Loucy (cell line): ENCODE results near the gene CEP55.

Experiments
- EZH2phosphoT487 ChIP-seq: fragments of 200-600 bp; IDR thresholded peaks from 2 replicates; pipeline ENCODE4 v1.6.1; 2018; ENCODE audit warnings: antibody characterized with exemption, mild to moderate bottlenecking, moderate library complexity, borderline replicate concordance
- TF ChIP-seq, protein P1 (sequence below): fragments of 200-600 bp; sonication (generic); conservative IDR thresholded peaks from 2 replicates; pipeline ENCODE4 v1.5.1; 2014; ENCODE audit warnings: mild to moderate bottlenecking, antibody characterized with exemption, low read length

DNA sequence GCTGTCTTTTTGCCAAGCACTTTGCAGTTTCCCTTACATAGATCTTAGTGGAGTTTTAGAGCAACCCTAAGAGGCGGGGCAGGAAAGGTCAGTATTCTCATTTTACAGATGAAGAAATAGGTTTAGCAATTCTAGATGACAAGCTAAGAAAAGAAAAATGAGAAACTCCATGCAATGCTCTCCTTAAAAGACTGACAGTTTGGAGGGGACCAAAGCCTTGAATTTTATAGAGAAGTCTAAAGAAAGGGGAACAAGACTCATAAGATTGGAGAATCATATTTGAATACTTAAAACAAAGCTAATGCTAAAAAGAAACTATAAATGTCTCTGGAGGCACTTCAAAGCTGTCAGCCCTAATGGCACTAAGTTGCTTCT is 19.6 kb downstream of the CEP55 start:
- TF ChIP-seq, protein P1, sequence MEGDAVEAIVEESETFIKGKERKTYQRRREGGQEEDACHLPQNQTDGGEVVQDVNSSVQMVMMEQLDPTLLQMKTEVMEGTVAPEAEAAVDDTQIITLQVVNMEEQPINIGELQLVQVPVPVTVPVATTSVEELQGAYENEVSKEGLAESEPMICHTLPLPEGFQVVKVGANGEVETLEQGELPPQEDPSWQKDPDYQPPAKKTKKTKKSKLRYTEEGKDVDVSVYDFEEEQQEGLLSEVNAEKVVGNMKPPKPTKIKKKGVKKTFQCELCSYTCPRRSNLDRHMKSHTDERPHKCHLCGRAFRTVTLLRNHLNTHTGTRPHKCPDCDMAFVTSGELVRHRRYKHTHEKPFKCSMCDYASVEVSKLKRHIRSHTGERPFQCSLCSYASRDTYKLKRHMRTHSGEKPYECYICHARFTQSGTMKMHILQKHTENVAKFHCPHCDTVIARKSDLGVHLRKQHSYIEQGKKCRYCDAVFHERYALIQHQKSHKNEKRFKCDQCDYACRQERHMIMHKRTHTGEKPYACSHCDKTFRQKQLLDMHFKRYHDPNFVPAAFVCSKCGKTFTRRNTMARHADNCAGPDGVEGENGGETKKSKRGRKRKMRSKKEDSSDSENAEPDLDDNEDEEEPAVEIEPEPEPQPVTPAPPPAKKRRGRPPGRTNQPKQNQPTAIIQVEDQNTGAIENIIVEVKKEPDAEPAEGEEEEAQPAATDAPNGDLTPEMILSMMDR: no peak
- no peak for TF ChIP-seq EZH2phosphoT487
